K562 (cell line): ENCODE data around the gene PIK3R6. TPM values are rescaled to one million over a fixed set of nuclear protein-coding genes. Genes with fewer than 3 reads are reported as not detected.
A peak's percentile ranks its signal among the peaks of the same experiment; 100 is the strongest.
"Not testable (repeated sequence)": the region's sequence is repeated elsewhere in the genome, so short reads cannot be mapped to it uniquely, and the experiment has no call there.

ENCODE experiments used
- ATAC-seq: fragments of 200-7000 bp; cut with Tn5 transposase; 3 replicates; pipeline ENCODE4 v1.9.1; 2020; ENCODE audit warnings: moderate library complexity
- BruUV-seq: library from RNA; stranded (reverse); fragments of 400-500 nt; replicated peaks from 2 replicates; lab custom pipeline; 2021; lab: Mats Ljungman, UMichigan
- CTCF ChIA-PET: fragments of 300-600 bp; formaldehyde crosslinking; extraction: SDS; loops from one replicate; lab custom pipeline; 2021; ENCODE audit warnings: low intra/inter-chr PET ratio; lab: Yijun Ruan, JAX
- POLR2A ChIA-PET: fragments of 300-600, 350-650 bp; sonication (Branson Sonifier 250); formaldehyde crosslinking; extraction: SDS; loops from one replicate; lab custom pipeline; 2021; ENCODE audit warnings: antibody characterized with exemption, inconsistent platforms; lab: Yijun Ruan, JAX
- DNase-seq, 4 experiments: peaks; one replicate each; pipeline versions ENCODE4 v3.0.0 to v3.0.0-alpha.2; 2011 to 2018; ENCODE audit warnings: low spot score in 3 of 4, mixed read lengths in 3 of 4; ENCODE audit errors: extremely low read depth in 1 of 4
- FAIRE-seq: peaks from 2 replicates; lab custom pipeline; 2011; peaks lifted over from hg19 to GRCh38; lab: Jason Lieb, UNC
- H2AFZ ChIP-seq: 2 replicates; pipeline ENCODE4 v1.6.0; 2011; ENCODE audit warnings: low read depth, low read length, control low read depth, inconsistent platforms
- H3K27ac ChIP-seq: fragments of 200-600 bp; 3 replicates; pipeline ENCODE4 v1.8.0; 2011; ENCODE audit warnings: low read depth, mild to moderate bottlenecking, control low read depth, inconsistent platforms, low read length, moderate library complexity, mixed read lengths; ENCODE audit errors: extremely low read depth
- H3K27me3 ChIP-seq, 2 experiments: fragments of 300-600 bp in 1 of 2; 2 replicates in 1 of 2; 3 replicates in 1 of 2; pipeline versions ENCODE4 v1.6.0 to v1.8.0; 2011; ENCODE audit warnings: inconsistent platforms in 2 of 2, low read length in 2 of 2, mild to moderate bottlenecking in 1 of 2, mixed read lengths in 1 of 2, moderate library complexity in 1 of 2; ENCODE audit not compliant: control insufficient read depth in 2 of 2, insufficient read depth in 2 of 2
- H3K36me3 ChIP-seq: fragments of 300-600 bp; 3 replicates; pipeline ENCODE4 v1.8.0; 2011; ENCODE audit warnings: mild to moderate bottlenecking, low read length, inconsistent platforms; ENCODE audit not compliant: control insufficient read depth, insufficient read depth
- H3K4me1 ChIP-seq, 2 experiments: fragments of 200-600 bp in 1 of 2; replicated peaks in 1 of 2; 2 replicates in 1 of 2; 3 replicates in 1 of 2; pipeline versions ENCODE4 v1.5.1 to v1.8.0; 2011; ENCODE audit warnings: inconsistent platforms in 2 of 2, low read length in 2 of 2, mild to moderate bottlenecking in 1 of 2, mixed read lengths in 1 of 2, moderate library complexity in 1 of 2; ENCODE audit not compliant: control insufficient read depth in 2 of 2, insufficient read depth in 2 of 2
- H3K4me2 ChIP-seq: 2 replicates; pipeline ENCODE4 v1.6.1; 2011; ENCODE audit warnings: low read length, control low read depth, inconsistent platforms, mixed read lengths; ENCODE audit not compliant: insufficient read depth
- H3K4me3 ChIP-seq: fragments of 200-600 bp; sonication (generic), shearing (Covaris generic); 2 replicates; pipeline ENCODE4 v1.5.1; 2016; ENCODE audit warnings: control low read depth, inconsistent platforms
- H3K79me2 ChIP-seq: fragments of 200-600 bp; 3 replicates; pipeline ENCODE4 v1.8.0; 2011; ENCODE audit warnings: low read length, inconsistent platforms; ENCODE audit not compliant: control insufficient read depth, insufficient read depth
- H3K9ac ChIP-seq, 2 experiments: 2 replicates each; pipeline versions ENCODE4 v1.6.0 to v1.6.1; 2011; ENCODE audit warnings: low read depth in 2 of 2, low read length in 2 of 2, control low read depth in 1 of 2, inconsistent platforms in 1 of 2, mild to moderate bottlenecking in 1 of 2, mixed read lengths in 1 of 2; ENCODE audit not compliant: insufficient read depth in 1 of 2
- H3K9me1 ChIP-seq: one replicate; pipeline ENCODE4 v1.6.0; 2011; ENCODE audit warnings: inconsistent platforms, mild to moderate bottlenecking, low read length, moderate library complexity; ENCODE audit not compliant: control insufficient read depth, insufficient read depth
- H3K9me3 ChIP-seq: replicated peaks from 2 replicates; pipeline ENCODE4 v1.5.1; 2011; ENCODE audit warnings: low read depth, low read length, inconsistent platforms; ENCODE audit not compliant: control insufficient read depth, insufficient read depth
- H4K20me1 ChIP-seq: replicated peaks from 2 replicates; pipeline ENCODE4 v1.6.1; 2011; ENCODE audit warnings: low read length, inconsistent platforms, mixed read lengths; ENCODE audit not compliant: control insufficient read depth, insufficient read depth
- DACH1 ChIP-seq: fragments of 450-650 bp; IDR thresholded peaks from 2 replicates; pipeline ENCODE4 v1.6.1; 2018; ENCODE audit not compliant: partially characterized antibody
- KDM4B ChIP-seq, 2 experiments: fragments of 450-650 bp in 1 of 2; sonication (generic) in 1 of 2; IDR thresholded peaks; 2 replicates each; pipeline ENCODE4 v1.6.1; 2016 to 2017; ENCODE audit warnings: borderline replicate concordance in 2 of 2, antibody characterized with exemption in 1 of 2, low read depth in 1 of 2, mild to moderate bottlenecking in 1 of 2
- ZNF76 ChIP-seq: fragments of 250-450 bp; sonication (Bioruptor Pico); IDR thresholded peaks from 2 replicates; pipeline ENCODE4 v1.4.0; 2020; ENCODE audit warnings: mild to moderate bottlenecking, moderate library complexity, borderline replicate concordance
- WGBS: fragments of 100-300 bp; shearing (Covaris generic); methylation state at CpG from one replicate; pipeline ENCODE4 v1.1.6; 2016; ENCODE audit warnings: low coverage, mixed read lengths; ENCODE audit not compliant: insufficient coverage; ENCODE audit errors: missing lambda C conversion rate; 5-methylcytosine and 5-hydroxymethylcytosine counted together
- in situ Hi-C: fragments of 300-500 bp; cut with MboI; formaldehyde crosslinking; loops from 4 replicates; pipeline ENCODE4 v1.15.0; 2018; ENCODE audit warnings: inconsistent platforms, mixed read lengths
- intact Hi-C: fragments of 100-400 bp; cut with micrococcal nuclease; formaldehyde crosslinking; loops from 2 replicates; pipeline ENCODE4 v1.14.2; 2022
- polyA plus RNA-seq, 8 experiments: library from polyadenylated mRNA; depleted of rRNA in 4 of 8; stranded (reverse) in 5 of 8; unstranded in 3 of 8; fragments of >200 nt; fragmentation: Nextera tagmentation in 2 of 8; fragmentation: Illumina TruSeq in 1 of 8; extraction: Ambion mirVana in 2 of 8; extraction: Trizol in 1 of 8; gene quantifications; 2 replicates each; pipeline versions ENCODE4 v1.2.1 to v1.2.3, GENCODE V29; 2011 to 2014; ENCODE audit warnings: inconsistent platforms in 1 of 8, missing spikeins in 1 of 8
- total RNA-seq, 7 experiments: library from RNA; depleted of rRNA in 6 of 7; stranded (reverse); fragments of >200 nt in 6 of 7; fragmentation: Illumina TruSeq in 2 of 7; extraction: Trizol in 2 of 7; gene quantifications; 2 replicates each; pipeline versions ENCODE4 v1.2.1 to v1.2.3, GENCODE V29; 2011 to 2021; ENCODE audit warnings: low replicate concordance in 1 of 7
- TF ChIP-seq, protein P1 (sequence below): fragments of 450-650 bp; IDR thresholded peaks from 2 replicates; pipeline ENCODE4 v1.7.0; 2016; ENCODE audit warnings: borderline replicate concordance

The PIK3R6 gene
- total and polyA plus RNA-seq, 9 of the 15 experiments (the other 6 are each of a cell fraction or from before 2014, with no cell fraction given): 0.04 TPM; not detected in 8

DNA sequence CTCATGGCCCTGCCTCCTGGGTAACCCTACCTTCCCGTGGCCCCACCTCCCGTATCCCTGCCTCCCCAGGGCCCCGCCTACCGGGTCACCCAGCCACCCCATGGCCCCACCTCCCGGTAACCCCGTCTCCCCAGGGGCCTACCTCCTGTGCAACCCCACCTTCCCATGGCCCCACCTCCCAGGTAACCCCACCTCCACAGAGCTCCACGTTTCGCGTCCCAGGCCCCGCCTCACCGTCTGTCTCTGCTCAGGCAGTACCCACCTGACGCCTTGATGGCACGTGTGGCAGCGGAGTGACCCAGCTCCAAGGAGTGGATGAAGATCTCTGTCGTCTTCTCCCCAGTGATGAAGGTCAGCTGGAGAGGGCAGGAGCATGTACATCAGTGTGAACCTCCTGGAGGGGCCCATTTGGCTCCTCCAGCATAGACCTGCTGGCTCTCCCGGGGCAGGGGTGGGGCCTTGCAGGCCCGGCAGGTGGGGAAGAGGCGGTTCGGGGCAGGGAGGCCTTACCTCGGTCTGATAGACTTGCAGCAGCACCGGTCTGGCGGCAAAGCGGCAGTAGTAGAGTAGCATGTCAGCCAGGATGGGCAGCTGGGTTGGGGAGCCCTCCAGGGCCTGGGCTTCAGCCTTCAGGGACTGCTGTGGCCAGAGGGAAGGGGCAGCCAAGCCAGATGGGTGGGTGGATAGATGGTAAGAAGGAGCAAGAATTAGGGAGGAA, 18.7 kb upstream of the PIK3R6 start (continued):
- no peak for TF ChIP-seq ZNF76 (CRISPR knock-in tag)
- TF ChIP-seq, protein P1, sequence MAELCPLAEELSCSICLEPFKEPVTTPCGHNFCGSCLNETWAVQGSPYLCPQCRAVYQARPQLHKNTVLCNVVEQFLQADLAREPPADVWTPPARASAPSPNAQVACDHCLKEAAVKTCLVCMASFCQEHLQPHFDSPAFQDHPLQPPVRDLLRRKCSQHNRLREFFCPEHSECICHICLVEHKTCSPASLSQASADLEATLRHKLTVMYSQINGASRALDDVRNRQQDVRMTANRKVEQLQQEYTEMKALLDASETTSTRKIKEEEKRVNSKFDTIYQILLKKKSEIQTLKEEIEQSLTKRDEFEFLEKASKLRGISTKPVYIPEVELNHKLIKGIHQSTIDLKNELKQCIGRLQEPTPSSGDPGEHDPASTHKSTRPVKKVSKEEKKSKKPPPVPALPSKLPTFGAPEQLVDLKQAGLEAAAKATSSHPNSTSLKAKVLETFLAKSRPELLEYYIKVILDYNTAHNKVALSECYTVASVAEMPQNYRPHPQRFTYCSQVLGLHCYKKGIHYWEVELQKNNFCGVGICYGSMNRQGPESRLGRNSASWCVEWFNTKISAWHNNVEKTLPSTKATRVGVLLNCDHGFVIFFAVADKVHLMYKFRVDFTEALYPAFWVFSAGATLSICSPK: no peak
- TF ChIP-seq KDM4B (IDR thresholded peaks at IDR 0.05; ENCODE audit: borderline replicate concordance in 2 of 2, low read depth in 1 of 2): no peak
- TF ChIP-seq DACH1: no peak

DNA sequence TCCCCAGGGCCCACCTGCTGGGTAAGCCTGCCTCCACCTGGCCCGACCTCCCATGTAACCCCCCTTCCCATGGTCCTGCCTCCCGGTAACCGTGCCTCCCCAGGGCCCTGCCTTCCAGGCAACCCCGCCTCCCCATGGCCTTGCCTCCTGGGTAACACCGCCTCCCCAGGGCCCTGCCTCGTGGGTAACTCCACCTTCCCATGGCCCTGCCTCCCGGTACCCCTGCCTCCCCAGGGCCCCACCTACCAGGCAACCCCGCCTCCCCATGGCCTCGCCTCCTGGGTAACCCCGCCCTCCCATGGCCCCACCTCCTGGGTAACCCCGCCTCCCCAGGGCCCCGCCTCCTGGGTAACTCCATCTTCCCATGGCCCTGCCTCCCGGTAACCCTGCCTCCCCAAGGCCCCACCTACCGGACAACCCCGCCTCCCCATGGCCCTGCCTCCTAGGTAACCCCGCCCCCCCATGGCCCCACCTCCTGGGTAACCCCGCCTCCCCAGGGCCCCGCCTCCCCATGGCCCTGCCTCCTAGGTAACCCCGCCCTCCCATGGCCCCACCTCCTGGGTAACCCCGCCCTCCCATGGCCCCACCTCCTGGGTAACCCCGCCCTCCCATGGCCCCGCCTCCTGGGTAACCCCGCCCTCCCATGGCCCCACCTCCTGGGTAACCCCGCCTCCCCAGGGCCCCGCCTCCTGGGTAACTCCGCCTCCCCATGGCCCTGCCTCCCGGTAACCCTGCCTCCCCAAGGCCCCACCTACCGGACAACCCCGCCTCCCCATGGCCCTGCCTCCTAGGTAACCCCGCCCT, 17.9 kb upstream of the PIK3R6 start:
- H3K9me1 ChIP-seq, H2AFZ ChIP-seq, CTCF ChIA-PET, H4K20me1 ChIP-seq, in situ Hi-C loops, H3K27ac ChIP-seq, FAIRE-seq, H3K27me3 ChIP-seq, H3K4me3 ChIP-seq, H3K36me3 ChIP-seq, H3K9ac ChIP-seq, H3K79me2 ChIP-seq, intact Hi-C loops, BruUV-seq, H3K9me3 ChIP-seq, H3K4me2 ChIP-seq: not testable (repeated sequence)
- POLR2A ChIA-PET: interaction anchor here (0.6 kb wide), 1 partner anchor 789 kb away, joined by 3 read pairs; no protein-coding TSS in a partner anchor
- WGBS: 27% methylated on average over 4 of the region's 30 CpGs
- H3K4me1 ChIP-seq: peaks cover 0 to 15% of the 10 kb centered on the region in 2 experiments; a peak in 2 of 5 replicates
- ATAC-seq (peak; percentile 88), DNase-seq (peak; percentile 35 to 62 (median 60))
